ENCODE data around the gene ADAMTS12. TPM values are rescaled to one million over a fixed set of nuclear protein-coding genes. Genes with fewer than 3 reads are reported as not detected.

The ADAMTS12 gene
- total RNA-seq, 2 experiments from 2014 or later = not detected

- no peaks in the 10 kb centered on the region for H4K20me1 ChIP-seq (ENCODE audit: insufficient read depth, low read length)
- no peaks in the 10 kb centered on the region for H3K79me2 ChIP-seq (ENCODE audit: insufficient read depth, low read depth, low read length)
- ChIA-PET POLR2A (no interaction called here), CTCF (ENCODE audit: unreplicated experiment) (no interaction called here)
- H3K9me2 ChIP-seq (ENCODE audit: insufficient read depth, low read length) = no peaks in the 10 kb centered on the region
- no peak for DNase-seq (ENCODE audit: low spot score)
- H3K4me3 ChIP-seq (ENCODE audit: low read depth, low read length, poor library complexity, severe bottlenecking) = no peak overlapping the region
- no peaks in the 10 kb centered on the region for H3K36me3 ChIP-seq (ENCODE audit: insufficient read depth, low read length)
- intact Hi-C loops (cut with micrococcal nuclease; ENCODE audit: unreplicated experiment) = no loop called here
- no peak overlapping the region for H3K27ac ChIP-seq (ENCODE audit: low read depth, low read length, poor library complexity, severe bottlenecking)
- TF ChIP-seq EZH2phosphoT487 (IDR thresholded peaks at IDR 0.05; ENCODE audit: borderline replicate concordance, low read depth, low read length) = no peak
- no peak for TF ChIP-seq CTCF (conservative IDR thresholded peaks at IDR 0.05; ENCODE audit: low read length)
- no peaks in the 10 kb centered on the region for H3K4me1 ChIP-seq (ENCODE audit: insufficient read depth, low read length, poor library complexity, severe bottlenecking)
- no TSS peak for BruUV-seq (replicated peaks)
- no peaks in the 10 kb centered on the region for H3K9me3 ChIP-seq (ENCODE audit: low read length)
- no peak overlapping the region for H2AFZ ChIP-seq (ENCODE audit: low read length)
- H3K4me2 ChIP-seq (ENCODE audit: low read length) = no peak overlapping the region
Measured at GRCh38 chr5:33736510-33736909, 155.3 kb downstream of the ADAMTS12 start.

GRCh38 chr5:33735072-33735471, 156.7 kb downstream of the ADAMTS12 start:
- DNase-seq (ENCODE audit: low spot score) = no peak
- POLR2A ChIA-PET = no interaction called here
- Histone ChIP-seq H3K4me1 (ENCODE audit: insufficient read depth, low read length, poor library complexity, severe bottlenecking) (no peaks in the 10 kb centered on the region), H3K4me2 (ENCODE audit: low read length) (no peak overlapping the region), H3K36me3 (ENCODE audit: insufficient read depth, low read length) (no peaks in the 10 kb centered on the region), H4K20me1 (ENCODE audit: insufficient read depth, low read length) (no peaks in the 10 kb centered on the region), H3K9me3 (ENCODE audit: low read length) (no peaks in the 10 kb centered on the region), H3K27ac (ENCODE audit: low read depth, low read length, poor library complexity, severe bottlenecking) (no peak overlapping the region), H3K4me3 (ENCODE audit: low read depth, low read length, poor library complexity, severe bottlenecking) (no peak overlapping the region), H3K9me2 (ENCODE audit: insufficient read depth, low read length) (no peaks in the 10 kb centered on the region), H3K79me2 (ENCODE audit: insufficient read depth, low read depth, low read length) (no peaks in the 10 kb centered on the region), H2AFZ (ENCODE audit: low read length) (no peak overlapping the region)
- intact Hi-C loops (cut with micrococcal nuclease; ENCODE audit: unreplicated experiment) = no loop called here
- TF ChIP-seq EZH2phosphoT487 (IDR thresholded peaks at IDR 0.05; ENCODE audit: borderline replicate concordance, low read depth, low read length) (no peak), CTCF (conservative IDR thresholded peaks at IDR 0.05; ENCODE audit: low read length) (no peak)
- no TSS peak for BruUV-seq (replicated peaks)
- CTCF ChIA-PET (ENCODE audit: unreplicated experiment) = interaction anchor here (1.0 kb wide), 1 partner anchor 96 kb away, joined by 3 read pairs; no protein-coding TSS in a partner anchor

GRCh38 chr5:33734537-33734936, 157.3 kb downstream of the ADAMTS12 start:
- Histone ChIP-seq H3K9me3 (ENCODE audit: low read length) (no peaks in the 10 kb centered on the region), H3K27ac (ENCODE audit: low read depth, low read length, poor library complexity, severe bottlenecking) (no peak overlapping the region), H3K4me3 (ENCODE audit: low read depth, low read length, poor library complexity, severe bottlenecking) (no peak overlapping the region), H3K9me2 (ENCODE audit: insufficient read depth, low read length) (no peaks in the 10 kb centered on the region), H3K4me2 (ENCODE audit: low read length) (no peak overlapping the region), H3K36me3 (ENCODE audit: insufficient read depth, low read length) (no peaks in the 10 kb centered on the region), H3K79me2 (ENCODE audit: insufficient read depth, low read depth, low read length) (no peaks in the 10 kb centered on the region), H3K4me1 (ENCODE audit: insufficient read depth, low read length, poor library complexity, severe bottlenecking) (no peaks in the 10 kb centered on the region), H2AFZ (ENCODE audit: low read length) (no peak overlapping the region), H4K20me1 (ENCODE audit: insufficient read depth, low read length) (no peaks in the 10 kb centered on the region)
- TF ChIP-seq CTCF (conservative IDR thresholded peaks at IDR 0.05; ENCODE audit: low read length) (no peak), EZH2phosphoT487 (IDR thresholded peaks at IDR 0.05; ENCODE audit: borderline replicate concordance, low read depth, low read length) (no peak)
- no peak for DNase-seq (ENCODE audit: low spot score)
- no TSS peak for BruUV-seq (replicated peaks)
- intact Hi-C loops (cut with micrococcal nuclease; ENCODE audit: unreplicated experiment) = no loop called here
- ChIA-PET CTCF (ENCODE audit: unreplicated experiment) (interaction anchor here (0.7 to 1.0 kb wide), 2 partner anchors 11 to 95 kb away, joined by 3 read pairs; no protein-coding TSS in a partner anchor), POLR2A (no interaction called here)

All from OCI-LY7 (cell line).